Natural killer cell (primary cell): Measurements from ENCODE around the gene MLLT1. TPM values are rescaled to one million over a fixed set of nuclear protein-coding genes. Genes with fewer than 3 reads are reported as not detected.

Experiments used
- ATAC-seq, 3 donors: fragments of 150-1000 bp in 2 of 3; fragments of 200-7000 bp in 1 of 3; cut with Tn5 transposase; 1 replicate in 1 of 3; 2 replicates in 2 of 3; pipeline ENCODE4 v1.10.0; 2021; ENCODE audit warnings: mild to moderate bottlenecking in 2 of 3, moderate library complexity in 2 of 3
- DNase-seq, 2 donors: peaks; one replicate each; pipeline versions ENCODE4 v3.0.0 to v3.0.0-alpha.2; 2013 to 2021; ENCODE audit warnings: mixed read lengths in 1 of 2
- H3K27ac ChIP-seq: one replicate; pipeline ENCODE4 v1.5.1; 2013; ENCODE audit warnings: mild to moderate bottlenecking, low read length
- H3K27me3 ChIP-seq: one replicate; pipeline ENCODE4 v1.6.1; 2013; ENCODE audit warnings: low read length; ENCODE audit not compliant: control insufficient read depth, insufficient read depth
- H3K36me3 ChIP-seq: one replicate; pipeline ENCODE4 v1.6.1; 2013; ENCODE audit warnings: low read length; ENCODE audit not compliant: control insufficient read depth, insufficient read depth
- H3K4me1 ChIP-seq: one replicate; pipeline ENCODE4 v1.6.1; 2013; ENCODE audit warnings: low read length; ENCODE audit not compliant: control insufficient read depth, insufficient read depth
- H3K4me3 ChIP-seq: one replicate; pipeline ENCODE4 v1.5.1; 2013; ENCODE audit warnings: low read length
- H3K9me3 ChIP-seq: one replicate; pipeline ENCODE4 v1.6.1; 2013; ENCODE audit warnings: low read length; ENCODE audit not compliant: control insufficient read depth, insufficient read depth
- H3K27ac Mint-ChIP-seq, 2 donors: one replicate each; pipeline ENCODE4 v1.8.0; 2022; ENCODE audit warnings: mild to moderate bottlenecking in 2 of 2, mixed read lengths in 2 of 2, moderate library complexity in 1 of 2
- H3K27me3 Mint-ChIP-seq, 2 donors: one replicate each; pipeline ENCODE4 v1.8.0; 2022; ENCODE audit warnings: low read depth in 2 of 2, mixed read lengths in 2 of 2
- H3K36me3 Mint-ChIP-seq: one replicate; pipeline ENCODE4 v1.8.0; 2022; ENCODE audit warnings: mixed read lengths
- H3K4me1 Mint-ChIP-seq, 2 donors: one replicate each; pipeline ENCODE4 v1.8.0; 2022; ENCODE audit warnings: mixed read lengths in 2 of 2
- H3K4me3 Mint-ChIP-seq: one replicate; pipeline ENCODE4 v1.8.0; 2022; ENCODE audit warnings: mild to moderate bottlenecking, moderate library complexity, mixed read lengths
- H3K9me3 Mint-ChIP-seq, 2 donors: one replicate each; pipeline ENCODE4 v1.8.0; 2022; ENCODE audit warnings: mixed read lengths in 2 of 2
- WGBS: methylation state at CpG from one replicate; pipeline ENCODE4 v1.1.7; 2013; ENCODE audit warnings: missing lambda C conversion rate; ENCODE audit not compliant: insufficient coverage; 5-methylcytosine and 5-hydroxymethylcytosine counted together
- intact Hi-C: fragments of 100-400 bp; cut with micrococcal nuclease; formaldehyde crosslinking; loops from one replicate; pipeline ENCODE4 v1.14.2; 2022
- total RNA-seq, 4 donors: library from RNA; stranded (reverse); fragments of 120-200 nt in 1 of 4; gene quantifications; one replicate each; pipeline versions ENCODE4 v1.2.3 to v1.2.4, GENCODE V29; 2013 to 2022
- TF ChIP-seq, protein P1 (sequence below): fragments of 200-600 bp; IDR thresholded peaks from one replicate; pipeline ENCODE4 v1.8.0; 2022; ENCODE audit warnings: antibody characterized with exemption

The MLLT1 gene
- total RNA-seq, 3 donors from 2014 or later (not counting 1 experiment from before 2014, with no cell fraction given): 30.2 to 43.8 (median 36.6) TPM

DNA sequence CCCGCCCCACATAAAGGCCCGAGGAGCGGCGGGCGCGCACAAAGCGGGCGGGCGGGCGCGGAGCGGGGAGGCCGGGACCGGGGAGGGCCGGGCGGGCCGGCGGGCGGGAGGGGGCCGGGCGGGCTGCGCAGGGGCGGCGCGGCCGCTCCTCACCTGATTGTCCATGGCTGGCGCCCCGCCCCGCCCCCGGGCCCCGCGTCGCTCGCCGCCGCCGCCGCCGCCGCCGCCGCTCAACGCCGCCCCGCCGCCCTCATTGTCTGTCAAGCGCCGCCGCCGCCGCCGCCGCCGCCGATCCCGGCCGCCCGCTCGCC, 200 bp downstream of the MLLT1 start:
- Histone ChIP-seq H3K4me1 (peaks cover 49% of the 10 kb centered on the region), H3K27ac (no peak overlapping the region), H3K27me3 (no peaks in the 10 kb centered on the region), H3K4me3 (peak overlapping the region; percentile 54), H3K36me3 (no peaks in the 10 kb centered on the region), H3K9me3 (no peaks in the 10 kb centered on the region)
- TF ChIP-seq, protein P1, sequence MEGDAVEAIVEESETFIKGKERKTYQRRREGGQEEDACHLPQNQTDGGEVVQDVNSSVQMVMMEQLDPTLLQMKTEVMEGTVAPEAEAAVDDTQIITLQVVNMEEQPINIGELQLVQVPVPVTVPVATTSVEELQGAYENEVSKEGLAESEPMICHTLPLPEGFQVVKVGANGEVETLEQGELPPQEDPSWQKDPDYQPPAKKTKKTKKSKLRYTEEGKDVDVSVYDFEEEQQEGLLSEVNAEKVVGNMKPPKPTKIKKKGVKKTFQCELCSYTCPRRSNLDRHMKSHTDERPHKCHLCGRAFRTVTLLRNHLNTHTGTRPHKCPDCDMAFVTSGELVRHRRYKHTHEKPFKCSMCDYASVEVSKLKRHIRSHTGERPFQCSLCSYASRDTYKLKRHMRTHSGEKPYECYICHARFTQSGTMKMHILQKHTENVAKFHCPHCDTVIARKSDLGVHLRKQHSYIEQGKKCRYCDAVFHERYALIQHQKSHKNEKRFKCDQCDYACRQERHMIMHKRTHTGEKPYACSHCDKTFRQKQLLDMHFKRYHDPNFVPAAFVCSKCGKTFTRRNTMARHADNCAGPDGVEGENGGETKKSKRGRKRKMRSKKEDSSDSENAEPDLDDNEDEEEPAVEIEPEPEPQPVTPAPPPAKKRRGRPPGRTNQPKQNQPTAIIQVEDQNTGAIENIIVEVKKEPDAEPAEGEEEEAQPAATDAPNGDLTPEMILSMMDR: no peak
- no peaks in the 10 kb centered on the region for H3K9me3 Mint-ChIP-seq
- ATAC-seq (peak; percentile 41 to 59 (median 46)), DNase-seq (no peak)
- H3K27ac Mint-ChIP-seq: peak overlapping the region; percentile 89 to 91
- H3K4me3 Mint-ChIP-seq: peak overlapping the region; percentile 76
- intact Hi-C loops: no loop called here
- H3K27me3 Mint-ChIP-seq: no peaks in the 10 kb centered on the region
- under 1% methylated on average over 59 of the region's 59 CpGs for WGBS
- peaks cover 38 to 45% of the 10 kb centered on the region in 2 donors for H3K4me1 Mint-ChIP-seq
- no peaks in the 10 kb centered on the region for H3K36me3 Mint-ChIP-seq

DNA sequence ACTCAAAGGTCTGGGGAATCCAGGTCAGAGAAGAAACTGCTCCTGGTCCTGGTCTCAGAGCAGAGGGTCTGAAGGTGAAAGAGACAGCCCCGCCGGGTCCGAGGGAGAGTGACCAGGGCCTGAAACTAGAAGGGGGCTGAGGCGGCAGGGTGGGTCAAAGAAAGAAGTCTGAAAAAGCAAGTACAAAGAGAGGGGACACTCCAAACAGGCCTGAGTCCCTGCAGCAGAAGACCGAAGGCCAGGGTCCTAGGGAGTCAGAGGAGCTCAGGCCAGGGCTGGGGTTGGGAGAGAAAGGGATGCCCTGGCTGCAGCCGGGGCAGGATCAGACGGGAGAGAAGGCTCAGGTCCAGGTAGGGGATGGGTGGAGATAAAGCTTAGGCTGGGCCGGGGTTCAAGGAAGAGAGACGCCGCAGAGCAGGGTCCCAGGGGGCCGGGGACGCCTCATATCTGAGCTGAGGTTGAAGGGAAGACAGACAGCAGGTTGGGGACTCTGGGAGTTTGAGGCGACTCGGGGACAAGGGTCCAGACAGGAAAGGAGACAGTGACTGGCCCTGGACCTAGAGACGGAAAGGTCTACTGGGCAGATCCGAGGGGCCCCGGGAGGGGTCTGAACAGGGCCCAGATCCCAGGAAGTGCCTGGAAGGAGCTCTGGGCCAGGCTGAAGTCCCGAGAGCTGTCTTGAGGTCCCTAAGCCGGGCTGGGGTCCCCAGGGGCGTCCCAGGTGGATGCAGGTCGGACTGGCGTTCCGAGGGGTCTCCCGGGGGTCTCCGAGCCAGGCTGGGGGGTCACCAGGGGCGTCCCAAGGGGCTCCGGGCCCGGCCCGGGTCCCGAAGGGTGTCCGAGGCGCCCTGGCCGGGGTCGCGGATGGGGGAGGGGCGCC, 795 bp downstream of the MLLT1 start:
- H3K9me3 Mint-ChIP-seq: no peaks in the 10 kb centered on the region
- peak; percentile 34 to 41 for DNase-seq
- no peaks in the 10 kb centered on the region for H3K36me3 Mint-ChIP-seq
- H3K9me3 ChIP-seq: no peaks in the 10 kb centered on the region
- no peak for ATAC-seq
- TF ChIP-seq, protein P1: no peak
- no peaks in the 10 kb centered on the region for H3K27me3 ChIP-seq
- H3K4me1 Mint-ChIP-seq: peaks cover 44 to 51% of the 10 kb centered on the region in 2 donors
- H3K27ac Mint-ChIP-seq: peak overlapping the region; percentile 89 to 91
- peak overlapping the region; percentile 62 for H3K27ac ChIP-seq
- H3K36me3 ChIP-seq: no peaks in the 10 kb centered on the region
- no peaks in the 10 kb centered on the region for H3K27me3 Mint-ChIP-seq
- peaks cover 55% of the 10 kb centered on the region for H3K4me1 ChIP-seq
- intact Hi-C loops: no loop called here
- peak overlapping the region; percentile 95 for H3K4me3 Mint-ChIP-seq
- 13% methylated on average over 36 of the region's 36 CpGs for WGBS
- peak overlapping the region; percentile 54 for H3K4me3 ChIP-seq

DNA sequence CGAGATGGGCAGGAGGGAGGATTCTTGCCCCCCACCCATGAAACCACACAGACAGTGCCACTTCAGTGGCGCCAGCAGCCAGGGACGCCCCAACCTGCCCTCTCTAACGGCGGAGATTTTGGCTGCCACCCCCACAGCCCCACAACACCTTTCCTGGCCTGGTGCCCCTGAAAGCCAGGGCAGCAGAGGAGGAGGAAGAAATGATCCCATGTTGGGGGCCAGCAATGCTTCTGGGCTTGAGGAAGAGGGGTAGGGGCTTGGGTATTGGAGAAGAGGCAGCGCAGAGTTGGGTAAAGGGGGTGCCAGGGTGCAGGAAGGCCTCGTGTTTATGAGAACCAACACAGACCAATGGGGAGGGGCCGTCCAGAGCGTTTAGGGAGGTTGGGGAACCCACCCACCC, 1.7 kb downstream of the MLLT1 start:
- intact Hi-C loops: no loop called here

More for the DNA sequence above, 1.7 kb downstream of the MLLT1 start:
- H3K27ac ChIP-seq: no peak overlapping the region
- no peaks in the 10 kb centered on the region for H3K36me3 ChIP-seq
- DNase-seq (peak in 1 of 2 donors; percentile 36), ATAC-seq (no peak)
- no peak overlapping the region for H3K4me3 ChIP-seq
- peak overlapping the region; percentile 95 for H3K4me3 Mint-ChIP-seq
- no peaks in the 10 kb centered on the region for H3K36me3 Mint-ChIP-seq
- WGBS: 80% methylated on average over 6 of the region's 9 CpGs
- H3K4me1 ChIP-seq: peaks cover 64% of the 10 kb centered on the region
- no peaks in the 10 kb centered on the region for H3K27me3 ChIP-seq
- H3K27me3 Mint-ChIP-seq: no peaks in the 10 kb centered on the region
- H3K9me3 Mint-ChIP-seq: no peaks in the 10 kb centered on the region
- peak overlapping the region; percentile 89 to 91 for H3K27ac Mint-ChIP-seq
- no peaks in the 10 kb centered on the region for H3K9me3 ChIP-seq
- peaks cover 53 to 61% of the 10 kb centered on the region in 2 donors for H3K4me1 Mint-ChIP-seq
- TF ChIP-seq, protein P1: no peak
